Femur (tissue), 1 donor: ENCODE measurements around the gene PYROXD2.
"Not testable (repeated sequence)": the region's sequence is repeated elsewhere in the genome, so short reads cannot be mapped to it uniquely, and the experiment has no call there.

Source experiments
- DNase-seq: peaks from one replicate; pipeline ENCODE4 v3.0.0-alpha.2; 2017

PYROXD2 gene

GRCh38 chr10:98364432-98365102 lies 50.4 kb downstream of the PYROXD2 start:
- no peak for DNase-seq

GRCh38 chr10:98363220-98363619 lies 51.8 kb downstream of the PYROXD2 start:
- DNase-seq, result no peak

GRCh38 chr10:98361131-98362025 lies 53.6 kb downstream of the PYROXD2 start:
- peak; percentile 85 for DNase-seq

- DNase-seq, result no peak
Observed at GRCh38 chr10:98357194-98357822, 57.7 kb downstream of the PYROXD2 start.

- no peak for DNase-seq
Observed at GRCh38 chr10:98354491-98354890, 60.5 kb downstream of the PYROXD2 start.

GRCh38 chr10:98353170-98353569 lies 61.8 kb downstream of the PYROXD2 start:
- no peak for DNase-seq

- peak; percentile 56 for DNase-seq
Observed at GRCh38 chr10:98351831-98352402, 63.1 kb downstream of the PYROXD2 start.

GRCh38 chr10:98349508-98349922 lies 65.5 kb downstream of the PYROXD2 start:
- DNase-seq, result peak; percentile 90

GRCh38 chr10:98346847-98347246 lies 68.1 kb downstream of the PYROXD2 start:
- no peak for DNase-seq

GRCh38 chr10:98344589-98345038 lies 70.4 kb downstream of the PYROXD2 start:
- DNase-seq, result peak; percentile 59

- DNase-seq, result not testable (repeated sequence)
Observed at GRCh38 chr10:98341701-98342100, 73.3 kb downstream of the PYROXD2 start.

- DNase-seq, result no peak
Observed at GRCh38 chr10:98340940-98341310, 74.1 kb downstream of the PYROXD2 start.

GRCh38 chr10:98340261-98340939 lies 74.6 kb downstream of the PYROXD2 start:
- no peak for DNase-seq

GRCh38 chr10:98339799-98340198 lies 75.2 kb downstream of the PYROXD2 start:
- DNase-seq, result no peak

GRCh38 chr10:98338896-98339295 lies 76.1 kb downstream of the PYROXD2 start:
- no peak for DNase-seq

GRCh38 chr10:98338318-98338717 lies 76.7 kb downstream of the PYROXD2 start:
- DNase-seq, result peak; percentile 68

- no peak for DNase-seq
Observed at GRCh38 chr10:98337484-98337883, 77.5 kb downstream of the PYROXD2 start.
